ENCODE results near the gene TOP3B.

DNA sequence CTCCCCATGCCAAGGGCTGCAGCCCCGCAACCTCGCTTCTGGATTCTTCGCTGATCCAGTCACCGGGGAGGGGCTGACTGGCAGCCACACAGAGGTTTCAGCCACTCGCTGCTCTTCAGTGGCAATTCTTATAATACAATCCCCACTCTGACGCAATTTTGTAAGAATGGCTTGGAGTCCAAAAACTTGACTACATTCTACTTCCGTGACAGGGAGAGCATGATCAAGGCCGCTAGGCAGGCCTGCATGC lies 44.8 kb downstream of the TOP3B start:
- TF ChIP-seq, protein P1, sequence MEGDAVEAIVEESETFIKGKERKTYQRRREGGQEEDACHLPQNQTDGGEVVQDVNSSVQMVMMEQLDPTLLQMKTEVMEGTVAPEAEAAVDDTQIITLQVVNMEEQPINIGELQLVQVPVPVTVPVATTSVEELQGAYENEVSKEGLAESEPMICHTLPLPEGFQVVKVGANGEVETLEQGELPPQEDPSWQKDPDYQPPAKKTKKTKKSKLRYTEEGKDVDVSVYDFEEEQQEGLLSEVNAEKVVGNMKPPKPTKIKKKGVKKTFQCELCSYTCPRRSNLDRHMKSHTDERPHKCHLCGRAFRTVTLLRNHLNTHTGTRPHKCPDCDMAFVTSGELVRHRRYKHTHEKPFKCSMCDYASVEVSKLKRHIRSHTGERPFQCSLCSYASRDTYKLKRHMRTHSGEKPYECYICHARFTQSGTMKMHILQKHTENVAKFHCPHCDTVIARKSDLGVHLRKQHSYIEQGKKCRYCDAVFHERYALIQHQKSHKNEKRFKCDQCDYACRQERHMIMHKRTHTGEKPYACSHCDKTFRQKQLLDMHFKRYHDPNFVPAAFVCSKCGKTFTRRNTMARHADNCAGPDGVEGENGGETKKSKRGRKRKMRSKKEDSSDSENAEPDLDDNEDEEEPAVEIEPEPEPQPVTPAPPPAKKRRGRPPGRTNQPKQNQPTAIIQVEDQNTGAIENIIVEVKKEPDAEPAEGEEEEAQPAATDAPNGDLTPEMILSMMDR (IDR thresholded peaks at IDR 0.05; ENCODE audit: insufficient read depth, low read length, poor library complexity, severe bottlenecking) = no peak
- TF ChIP-seq EZH2phosphoT487 (conservative IDR thresholded peaks at IDR 0.05; ENCODE audit: low read length) = no peak

Measured in SU-DHL-6 (cell line).